Hepatocyte (in vitro differentiated cells): ENCODE data around the gene XXYLT1. TPM values are rescaled to one million over a fixed set of nuclear protein-coding genes. Genes with fewer than 3 reads are reported as not detected.

Experiments
- DNase-seq: peaks from one replicate; pipeline ENCODE4 v3.0.0-alpha.2; 2016; ENCODE audit warnings: low spot score
- H2AFZ ChIP-seq: fragments of 200-600 bp; sonication (generic); 2 replicates; pipeline ENCODE4 v1.6.0; 2016; ENCODE audit warnings: antibody characterized with exemption, mild to moderate bottlenecking
- H3K27ac ChIP-seq: fragments of 200-600 bp; sonication (generic); 2 replicates; pipeline ENCODE4 v1.5.1; 2016; ENCODE audit warnings: mild to moderate bottlenecking
- H3K27me3 ChIP-seq: fragments of 200-600 bp; sonication (generic); 2 replicates; pipeline ENCODE4 v1.6.1; 2016
- H3K36me3 ChIP-seq: fragments of 200-600 bp; sonication (generic); replicated peaks from 2 replicates; pipeline ENCODE4 v1.5.1; 2016; ENCODE audit warnings: low read depth; ENCODE audit not compliant: insufficient read depth
- H3K4me1 ChIP-seq: fragments of 200-600 bp; sonication (generic); 2 replicates; pipeline ENCODE4 v1.5.1; 2016; ENCODE audit warnings: mild to moderate bottlenecking, moderate library complexity; ENCODE audit not compliant: insufficient read depth
- H3K4me2 ChIP-seq: fragments of 200-600 bp; sonication (generic); 2 replicates; pipeline ENCODE4 v1.6.0; 2016
- H3K4me3 ChIP-seq: fragments of 200-600 bp; sonication (generic); 2 replicates; pipeline ENCODE4 v1.5.1; 2016; ENCODE audit warnings: mild to moderate bottlenecking
- H3K79me2 ChIP-seq: fragments of 200-600 bp; sonication (generic); 2 replicates; pipeline ENCODE4 v1.6.0; 2017; ENCODE audit warnings: mild to moderate bottlenecking
- H3K9me2 ChIP-seq: fragments of 200-600 bp; sonication (generic); replicated peaks from 2 replicates; pipeline ENCODE4 v1.6.0; 2017; ENCODE audit warnings: mild to moderate bottlenecking; ENCODE audit not compliant: insufficient read depth
- H3K9me3 ChIP-seq: fragments of 200-600 bp; sonication (generic); 2 replicates; pipeline ENCODE4 v1.5.1; 2016; ENCODE audit warnings: low read depth, mild to moderate bottlenecking
- H4K20me1 ChIP-seq: fragments of 200-600 bp; sonication (generic); 2 replicates; pipeline ENCODE4 v1.6.0; 2016; ENCODE audit warnings: mild to moderate bottlenecking; ENCODE audit not compliant: insufficient read depth, poor library complexity, severe bottlenecking
- EZH2 ChIP-seq: fragments of 200-600 bp; sonication (generic); IDR thresholded peaks from 2 replicates; pipeline ENCODE4 v1.6.1; 2016; ENCODE audit warnings: antibody characterized with exemption, mild to moderate bottlenecking, borderline replicate concordance
- EZH2phosphoT487 ChIP-seq: fragments of 200-600 bp; sonication (generic); IDR thresholded peaks from one replicate; pipeline ENCODE4 v1.6.1; 2018; ENCODE audit warnings: antibody characterized with exemption, mild to moderate bottlenecking, low read depth, moderate library complexity; ENCODE audit not compliant: unreplicated experiment, severe bottlenecking
- WGBS: methylation state at CpG from one replicate; pipeline ENCODE4 v1.1.6; 2016; ENCODE audit warnings: low lambda C conversion rate; ENCODE audit errors: missing lambda C conversion rate; 5-methylcytosine and 5-hydroxymethylcytosine counted together
- polyA plus RNA-seq: library from polyadenylated mRNA; unstranded; fragments of >200 nt; fragmentation: Nextera tagmentation; extraction: Ambion mirVana; gene quantifications from 2 replicates; pipeline ENCODE4 v1.2.1, GENCODE V29; 2016
- total RNA-seq: library from RNA; depleted of rRNA; stranded (reverse); fragments of >200 nt; gene quantifications from 2 replicates; pipeline ENCODE4 v1.2.3, GENCODE V29; 2014
- TF ChIP-seq, protein P1 (sequence below): fragments of 200-600 bp; sonication (generic); IDR thresholded peaks from 2 replicates; pipeline ENCODE4 v1.5.1; 2016; ENCODE audit warnings: antibody characterized with exemption, mild to moderate bottlenecking; ENCODE audit not compliant: poor library complexity

Gene XXYLT1
- total and polyA plus RNA-seq, 2 experiments from 2014 or later = 20.9 to 25.6 TPM

DNA sequence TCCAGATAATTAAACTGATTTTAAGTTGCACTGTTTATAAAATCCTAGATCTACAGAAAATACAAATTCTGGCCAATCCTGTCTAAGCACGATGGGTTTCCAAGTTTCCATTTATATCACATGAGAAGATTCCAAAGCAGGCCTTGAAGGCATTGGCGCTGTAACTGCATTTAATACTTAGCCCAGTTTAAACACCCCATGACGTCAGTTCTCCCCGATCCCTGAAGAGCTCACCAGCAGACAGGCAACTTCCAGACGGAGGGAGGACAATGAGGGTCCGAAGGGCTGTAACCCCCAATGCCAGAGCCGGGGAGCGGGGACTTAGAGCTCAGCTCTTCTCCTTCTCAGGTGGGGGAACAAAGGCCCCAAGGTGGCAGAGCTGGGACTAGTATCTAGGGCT, 117.3 kb downstream of the XXYLT1 start:
- Histone ChIP-seq H3K27me3 (no peaks in the 10 kb centered on the region), H3K4me1 (peaks cover 48% of the 10 kb centered on the region), H4K20me1 (no peaks in the 10 kb centered on the region), H3K79me2 (peaks cover 2% of the 10 kb centered on the region), H3K27ac (peak overlapping the region; percentile 91), H3K9me2 (no peaks in the 10 kb centered on the region), H3K4me3 (no peak overlapping the region), H3K36me3 (no peaks in the 10 kb centered on the region), H2AFZ (no peak overlapping the region), H3K9me3 (no peaks in the 10 kb centered on the region), H3K4me2 (no peak overlapping the region)
- no peak for DNase-seq
- WGBS = 83% methylated on average over 8 of the region's 8 CpGs
- no peak for TF ChIP-seq EZH2phosphoT487
- TF ChIP-seq, protein P1, sequence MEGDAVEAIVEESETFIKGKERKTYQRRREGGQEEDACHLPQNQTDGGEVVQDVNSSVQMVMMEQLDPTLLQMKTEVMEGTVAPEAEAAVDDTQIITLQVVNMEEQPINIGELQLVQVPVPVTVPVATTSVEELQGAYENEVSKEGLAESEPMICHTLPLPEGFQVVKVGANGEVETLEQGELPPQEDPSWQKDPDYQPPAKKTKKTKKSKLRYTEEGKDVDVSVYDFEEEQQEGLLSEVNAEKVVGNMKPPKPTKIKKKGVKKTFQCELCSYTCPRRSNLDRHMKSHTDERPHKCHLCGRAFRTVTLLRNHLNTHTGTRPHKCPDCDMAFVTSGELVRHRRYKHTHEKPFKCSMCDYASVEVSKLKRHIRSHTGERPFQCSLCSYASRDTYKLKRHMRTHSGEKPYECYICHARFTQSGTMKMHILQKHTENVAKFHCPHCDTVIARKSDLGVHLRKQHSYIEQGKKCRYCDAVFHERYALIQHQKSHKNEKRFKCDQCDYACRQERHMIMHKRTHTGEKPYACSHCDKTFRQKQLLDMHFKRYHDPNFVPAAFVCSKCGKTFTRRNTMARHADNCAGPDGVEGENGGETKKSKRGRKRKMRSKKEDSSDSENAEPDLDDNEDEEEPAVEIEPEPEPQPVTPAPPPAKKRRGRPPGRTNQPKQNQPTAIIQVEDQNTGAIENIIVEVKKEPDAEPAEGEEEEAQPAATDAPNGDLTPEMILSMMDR = no peak

DNA sequence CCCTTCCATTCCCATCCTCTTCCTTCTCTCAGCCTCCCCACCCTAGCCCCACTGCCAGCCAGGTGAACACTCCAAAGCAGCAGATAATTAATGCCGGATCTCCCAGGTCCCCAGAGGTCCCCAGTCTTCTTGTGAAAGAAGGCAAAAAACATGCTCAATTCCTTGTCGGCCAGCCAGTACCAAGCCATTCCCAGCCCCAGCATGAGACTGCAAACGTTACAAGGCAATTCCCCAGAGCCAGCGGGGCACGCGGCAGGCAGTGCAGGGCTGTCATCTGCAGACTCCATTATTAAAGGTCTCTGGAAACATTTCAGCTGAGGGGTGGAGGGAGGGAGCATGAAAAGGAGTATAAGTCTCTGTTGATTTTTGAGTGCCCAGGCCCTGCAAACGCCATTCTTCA, 117.8 kb downstream of the XXYLT1 start:
- no peaks in the 10 kb centered on the region for H3K79me2 ChIP-seq
- no peaks in the 10 kb centered on the region for H4K20me1 ChIP-seq
- no peaks in the 10 kb centered on the region for H3K36me3 ChIP-seq
- H3K9me3 ChIP-seq = no peaks in the 10 kb centered on the region
- peak overlapping the region; percentile 91 for H3K27ac ChIP-seq
- TF ChIP-seq EZH2phosphoT487 (no peak), EZH2 (no peak)
- TF ChIP-seq, protein P1 = no peak
- H3K27me3 ChIP-seq = no peaks in the 10 kb centered on the region
- 45% methylated on average over 7 of the region's 7 CpGs for WGBS
- no peak overlapping the region for H2AFZ ChIP-seq
- no peak overlapping the region for H3K4me3 ChIP-seq
- peaks cover 48% of the 10 kb centered on the region for H3K4me1 ChIP-seq
- H3K4me2 ChIP-seq = no peak overlapping the region
- DNase-seq = no peak
- H3K9me2 ChIP-seq = no peaks in the 10 kb centered on the region

DNA sequence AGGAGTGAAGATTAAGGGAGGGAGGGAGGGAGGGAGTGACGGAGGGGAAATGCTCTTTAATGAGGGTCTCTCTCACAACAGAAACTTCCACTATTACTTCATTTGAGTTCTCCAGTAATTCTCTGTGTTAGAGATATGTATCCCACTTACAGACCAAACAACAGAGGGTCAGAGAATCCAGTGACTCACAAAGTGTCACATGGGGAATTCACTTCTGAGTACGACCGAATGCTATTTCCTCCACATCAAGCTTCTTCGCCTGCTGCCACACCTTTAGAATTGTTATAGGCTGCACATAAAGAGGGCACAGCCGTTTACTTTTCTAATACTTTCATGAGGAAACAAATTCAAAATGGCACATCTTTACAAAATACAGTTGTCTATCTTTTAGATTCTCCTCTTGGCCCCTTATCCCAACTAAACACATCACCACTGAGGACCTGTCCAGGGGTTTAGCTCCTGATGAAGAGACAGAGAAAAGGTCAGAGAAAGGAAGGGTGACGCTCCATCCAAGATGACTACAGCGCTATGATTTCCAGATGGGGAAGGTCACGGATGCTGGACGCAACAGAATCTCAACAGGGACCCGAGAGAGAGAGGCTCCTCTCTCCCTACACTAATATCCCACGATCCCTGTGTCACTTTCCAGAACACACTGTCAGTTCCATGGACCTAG, 119.0 kb downstream of the XXYLT1 start:
- TF ChIP-seq, protein P1 = no peak
- TF ChIP-seq EZH2phosphoT487 (no peak), EZH2 (no peak)
- no peaks in the 10 kb centered on the region for H4K20me1 ChIP-seq
- no peak overlapping the region for H3K4me3 ChIP-seq
- H3K27ac ChIP-seq = peak overlapping the region; percentile 91
- no peak overlapping the region for H2AFZ ChIP-seq
- 71% methylated on average over 10 of the region's 11 CpGs for WGBS
- no peaks in the 10 kb centered on the region for H3K79me2 ChIP-seq
- H3K4me2 ChIP-seq = no peak overlapping the region
- H3K4me1 ChIP-seq = peaks cover 48% of the 10 kb centered on the region
- DNase-seq = peak; percentile 51
- H3K9me2 ChIP-seq = no peaks in the 10 kb centered on the region
- no peaks in the 10 kb centered on the region for H3K27me3 ChIP-seq
- H3K36me3 ChIP-seq = no peaks in the 10 kb centered on the region
- H3K9me3 ChIP-seq = no peaks in the 10 kb centered on the region
